Sigmoid colon (tissue), 4 donors: ENCODE results near the gene TTLL11.

Experiments
- CTCF ChIP-seq, 4 experiments: fragments of 450-650 bp in 3 of 4; fragments of 200-600 bp in 1 of 4; IDR thresholded peaks; one replicate each; pipeline ENCODE4 v1.5.1; 2016 to 2019; ENCODE audit warnings: antibody characterized with exemption in 4 of 4, mild to moderate bottlenecking in 3 of 4, moderate library complexity in 2 of 4
- EP300 ChIP-seq, 4 donors: sonication (generic); formaldehyde crosslinking; IDR thresholded peaks; one replicate each; pipeline ENCODE4 v1.6.1; 2017; ENCODE audit warnings: antibody characterized with exemption in 4 of 4

GRCh38 chr9:122071715-122072114, 21.4 kb downstream of the TTLL11 start:
- TF ChIP-seq CTCF (IDR thresholded peaks at IDR 0.05): no peak
- no peak for TF ChIP-seq EP300 (IDR thresholded peaks at IDR 0.05)
